Measurements from ENCODE around the gene CRMP1. TPM values are rescaled to one million over a fixed set of nuclear protein-coding genes. Genes with fewer than 3 reads are reported as not detected.

CRMP1 gene
- total RNA-seq, 4 donors from 2014 or later, result 0.64 to 0.76 TPM; not detected in 2

DNA sequence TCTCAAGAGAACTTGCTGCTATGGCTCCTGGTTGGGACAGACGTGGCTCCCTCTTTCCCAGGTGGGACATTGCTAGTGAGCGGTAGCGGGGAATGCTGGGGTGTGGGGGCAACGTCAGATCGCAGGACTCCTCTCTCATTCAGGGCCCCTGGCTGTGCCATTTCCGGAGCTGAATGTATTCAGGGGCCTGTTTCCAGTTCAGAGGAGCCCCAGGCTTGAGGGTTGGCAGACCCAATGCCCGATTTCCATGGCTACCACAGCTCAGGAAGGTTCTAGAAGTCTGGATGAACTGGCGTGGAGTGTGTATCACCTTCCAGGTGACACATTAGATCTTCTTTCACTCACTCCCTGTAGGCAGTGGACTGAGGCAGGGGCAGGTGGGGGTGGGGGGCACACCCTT, 26.2 kb upstream of the CRMP1 start:
- no peak for DNase-seq (ENCODE audit: low spot score in 2 of 2)
- Histone ChIP-seq H3K27ac (no peak overlapping the region), H3K4me1 (no peaks in the 10 kb centered on the region), H3K27me3 (peaks cover 68% of the 10 kb centered on the region), H3K9me3 (no peaks in the 10 kb centered on the region), H3K4me3 (no peak overlapping the region), H3K36me3 (no peaks in the 10 kb centered on the region)
- WGBS, result 73% methylated on average over 2 of the region's 8 CpGs
- TF ChIP-seq EP300 (IDR thresholded peaks at IDR 0.05) (no peak), POLR2AphosphoS5 (IDR thresholded peaks at IDR 0.05) (no peak), POLR2A (IDR thresholded peaks at IDR 0.05) (no peak)
- TF ChIP-seq, protein P1, sequence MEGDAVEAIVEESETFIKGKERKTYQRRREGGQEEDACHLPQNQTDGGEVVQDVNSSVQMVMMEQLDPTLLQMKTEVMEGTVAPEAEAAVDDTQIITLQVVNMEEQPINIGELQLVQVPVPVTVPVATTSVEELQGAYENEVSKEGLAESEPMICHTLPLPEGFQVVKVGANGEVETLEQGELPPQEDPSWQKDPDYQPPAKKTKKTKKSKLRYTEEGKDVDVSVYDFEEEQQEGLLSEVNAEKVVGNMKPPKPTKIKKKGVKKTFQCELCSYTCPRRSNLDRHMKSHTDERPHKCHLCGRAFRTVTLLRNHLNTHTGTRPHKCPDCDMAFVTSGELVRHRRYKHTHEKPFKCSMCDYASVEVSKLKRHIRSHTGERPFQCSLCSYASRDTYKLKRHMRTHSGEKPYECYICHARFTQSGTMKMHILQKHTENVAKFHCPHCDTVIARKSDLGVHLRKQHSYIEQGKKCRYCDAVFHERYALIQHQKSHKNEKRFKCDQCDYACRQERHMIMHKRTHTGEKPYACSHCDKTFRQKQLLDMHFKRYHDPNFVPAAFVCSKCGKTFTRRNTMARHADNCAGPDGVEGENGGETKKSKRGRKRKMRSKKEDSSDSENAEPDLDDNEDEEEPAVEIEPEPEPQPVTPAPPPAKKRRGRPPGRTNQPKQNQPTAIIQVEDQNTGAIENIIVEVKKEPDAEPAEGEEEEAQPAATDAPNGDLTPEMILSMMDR (IDR thresholded peaks at IDR 0.05), result no peak

DNA sequence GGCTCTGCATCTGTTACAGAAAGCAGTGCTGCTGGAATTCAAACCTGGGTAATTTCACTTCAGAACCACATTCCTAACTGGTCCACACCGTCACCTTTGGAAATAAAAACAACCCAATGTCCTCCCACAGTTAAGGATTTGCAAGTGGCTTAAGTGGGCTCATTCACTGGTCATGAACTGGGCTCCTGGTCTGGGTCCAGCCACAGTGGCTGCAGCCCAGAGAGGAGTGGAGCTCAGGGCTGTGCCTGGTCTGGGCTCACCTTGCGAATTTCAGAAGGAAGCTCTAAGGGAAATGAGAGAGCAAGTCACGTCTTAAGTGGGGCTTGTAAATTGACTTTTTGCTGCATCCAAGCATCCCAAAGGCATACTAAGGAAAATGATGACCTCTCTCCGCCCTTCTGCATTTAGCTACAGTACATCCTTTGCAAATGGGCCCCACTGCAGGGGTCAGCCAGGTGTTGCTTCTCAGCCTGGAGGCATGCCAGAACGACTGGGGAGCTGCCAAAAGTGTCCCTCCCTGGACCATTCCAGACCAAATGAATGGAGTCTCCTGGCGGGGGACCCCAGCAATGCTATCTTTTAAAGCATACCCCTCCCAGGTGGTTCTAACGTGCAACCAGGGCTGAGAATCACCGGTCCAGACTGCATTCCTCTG, 25.6 kb upstream of the CRMP1 start:
- no peak overlapping the region for H3K27ac ChIP-seq
- DNase-seq (ENCODE audit: low spot score in 2 of 2), result no peak
- H3K36me3 ChIP-seq, result no peaks in the 10 kb centered on the region
- H3K27me3 ChIP-seq, result peaks cover 67% of the 10 kb centered on the region
- WGBS, result 53% methylated on average over 4 of the region's 8 CpGs
- no peak overlapping the region for H3K4me3 ChIP-seq
- TF ChIP-seq POLR2AphosphoS5 (IDR thresholded peaks at IDR 0.05) (no peak), EP300 (IDR thresholded peaks at IDR 0.05) (no peak), POLR2A (IDR thresholded peaks at IDR 0.05) (no peak)
- TF ChIP-seq, protein P1 (IDR thresholded peaks at IDR 0.05), result no peak
- no peaks in the 10 kb centered on the region for H3K9me3 ChIP-seq
- no peaks in the 10 kb centered on the region for H3K4me1 ChIP-seq

DNA sequence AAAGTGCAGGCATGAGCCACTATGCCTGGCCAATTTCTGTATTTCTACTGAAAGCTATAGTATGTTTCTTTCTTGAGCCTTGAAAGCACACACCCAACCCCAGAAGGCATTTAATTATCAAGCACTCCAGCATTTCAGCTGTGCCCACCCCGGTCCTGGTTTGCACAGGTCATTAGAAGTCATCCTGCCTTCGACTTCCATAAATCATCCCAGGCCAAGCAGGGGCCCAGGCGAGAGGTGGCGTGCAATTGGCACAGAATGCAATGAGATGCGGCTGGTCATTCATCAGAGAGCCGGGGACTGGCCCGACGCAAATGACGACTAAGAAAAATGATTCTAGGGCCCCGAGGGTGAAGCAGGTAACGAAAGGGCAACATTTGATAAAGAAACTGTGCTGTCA, 24.8 kb upstream of the CRMP1 start:
- Histone ChIP-seq H3K36me3 (no peaks in the 10 kb centered on the region), H3K27ac (no peak overlapping the region), H3K4me3 (no peak overlapping the region), H3K4me1 (no peaks in the 10 kb centered on the region), H3K9me3 (no peaks in the 10 kb centered on the region), H3K27me3 (peaks cover 63% of the 10 kb centered on the region)
- DNase-seq (ENCODE audit: low spot score in 2 of 2), result no peak
- WGBS, result 32% methylated on average over 11 of the region's 11 CpGs
- TF ChIP-seq POLR2AphosphoS5 (IDR thresholded peaks at IDR 0.05) (no peak), EP300 (IDR thresholded peaks at IDR 0.05) (no peak), POLR2A (IDR thresholded peaks at IDR 0.05) (no peak)
- TF ChIP-seq, protein P1 (IDR thresholded peaks at IDR 0.05), result no peak

DNA sequence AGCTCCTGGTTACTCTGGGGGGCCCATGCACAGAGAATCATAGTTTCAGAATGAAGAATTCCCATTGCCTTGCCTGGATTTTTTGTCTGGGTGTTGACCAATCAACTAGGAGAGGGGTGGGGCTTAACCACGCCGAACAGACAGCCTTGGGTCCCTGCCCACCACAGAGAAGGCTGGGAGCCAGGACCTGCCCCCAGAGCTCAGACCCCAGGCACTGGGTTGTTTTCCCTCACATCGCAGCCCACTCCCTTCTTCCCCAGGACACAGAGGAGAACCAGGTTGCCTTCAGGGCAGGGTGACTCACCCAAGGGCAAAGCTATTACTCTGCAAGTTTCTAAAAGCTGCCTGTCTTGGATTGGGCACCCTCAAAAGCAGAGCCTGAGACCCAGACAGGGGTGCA, 23.3 kb upstream of the CRMP1 start:
- no peaks in the 10 kb centered on the region for H3K9me3 ChIP-seq
- H3K27ac ChIP-seq, result no peak overlapping the region
- no peaks in the 10 kb centered on the region for H3K4me1 ChIP-seq
- WGBS, result 63% methylated on average over 1 of the region's 3 CpGs
- H3K36me3 ChIP-seq, result no peaks in the 10 kb centered on the region
- no peak overlapping the region for H3K4me3 ChIP-seq
- H3K27me3 ChIP-seq, result peaks cover 48% of the 10 kb centered on the region
- no peak for DNase-seq (ENCODE audit: low spot score in 2 of 2)
- TF ChIP-seq EP300 (IDR thresholded peaks at IDR 0.05) (no peak), POLR2AphosphoS5 (IDR thresholded peaks at IDR 0.05) (no peak), POLR2A (IDR thresholded peaks at IDR 0.05) (no peak)
- TF ChIP-seq, protein P1 (IDR thresholded peaks at IDR 0.05), result no peak

DNA sequence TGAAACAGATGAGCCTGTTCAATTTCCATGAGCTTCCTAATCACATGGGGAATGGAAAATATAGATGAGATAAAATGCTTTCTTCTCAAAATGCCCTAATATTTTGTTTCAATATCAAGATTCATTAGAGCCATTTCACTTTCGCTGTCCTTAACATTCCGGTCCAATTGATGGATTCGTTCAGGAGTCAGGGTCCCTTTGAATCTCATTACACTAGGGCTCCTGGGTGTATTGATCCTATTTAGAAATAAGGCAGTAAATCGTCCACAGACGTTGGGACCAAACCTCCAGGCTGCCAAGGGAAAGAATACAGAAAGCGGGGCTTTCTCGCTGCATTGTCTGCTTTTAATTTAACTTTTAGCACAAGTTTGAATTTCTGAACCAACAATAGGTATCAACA, 20.6 kb upstream of the CRMP1 start:
- Histone ChIP-seq H3K36me3 (no peaks in the 10 kb centered on the region), H3K4me1 (no peaks in the 10 kb centered on the region), H3K9me3 (no peaks in the 10 kb centered on the region), H3K27ac (no peak overlapping the region), H3K4me3 (no peak overlapping the region), H3K27me3 (peaks cover 26% of the 10 kb centered on the region)
- WGBS, result 79% methylated on average over 7 of the region's 7 CpGs
- TF ChIP-seq EP300 (IDR thresholded peaks at IDR 0.05) (no peak), POLR2AphosphoS5 (IDR thresholded peaks at IDR 0.05) (no peak), POLR2A (IDR thresholded peaks at IDR 0.05) (no peak)
- TF ChIP-seq, protein P1 (IDR thresholded peaks at IDR 0.05), result no peak
- no peak for DNase-seq (ENCODE audit: low spot score in 2 of 2)
